ENCODE results near the gene HOXA3.

HOXA3 gene

GRCh38 chr7:27147199-27148030 lies 5.0 kb downstream of the HOXA3 start, which contains the start of gene HOXA6:
TSS of gene HOXA6 (minus strand) at chr7:27147774. CDS start at chr7:27147749, 25 bp downstream.
- H3K27ac ChIP-seq (ENCODE audit: insufficient read depth in 1 of 2, low read depth in 1 of 2, low read length in 2 of 2, poor library complexity in 1 of 2, severe bottlenecking in 2 of 2): peak within 1 kb of the TSS in 1 of 2 experiments; percentile 96
- peak within 1 kb of the TSS; percentile 22 to 100 (median 91) for H3K4me3 ChIP-seq (ENCODE audit: control insufficient read depth in 1 of 7, extremely low read depth in 1 of 7, insufficient read depth in 4 of 7, low read depth in 2 of 7, low read length in 6 of 7)
- H3K27me3 ChIP-seq (replicated peaks in 2 of 5; ENCODE audit: control insufficient read depth in 4 of 5, insufficient read depth in 5 of 5, low read length in 4 of 5): no peaks in the 10 kb centered on the region
- peaks cover 0 to 4% (median 0%) of the 10 kb centered on the region in 5 experiments for H3K9me3 ChIP-seq (ENCODE audit: control extremely low read depth in 1 of 5, control insufficient read depth in 4 of 5, insufficient read depth in 2 of 5, low read depth in 1 of 5, low read length in 4 of 5)
- H3K4me1 ChIP-seq (ENCODE audit: control extremely low read depth in 1 of 4, control insufficient read depth in 4 of 4, insufficient read depth in 4 of 4, low read length in 3 of 4): peaks cover 5 to 67% (median 63%) of the 10 kb centered on the region in 4 experiments
- CTCF ChIA-PET: interaction anchor here (0.8 to 9.1 kb wide), 9 partner anchors 11 to 778 kb away, joined by 3 to 87 read pairs (median 12); no protein-coding TSS in a partner anchor
- DNase-seq: peak in 2 of 3 donors; percentile 66 to 68
- POLR2A ChIA-PET: interaction anchor here (1.5 kb wide), 1 partner anchor 16 kb away, joined by 6 read pairs; no protein-coding TSS in a partner anchor
- H3K36me3 ChIP-seq (ENCODE audit: control insufficient read depth in 4 of 4, insufficient read depth in 4 of 4, low read length in 3 of 4): peaks cover 2 to 70% (median 32%) of the 10 kb centered on the region in 4 experiments
- WGBS (ENCODE audit: insufficient coverage): 10% methylated on average over 46 of the region's 63 CpGs

- no peak for DNase-seq
- peaks cover 2 to 77% (median 38%) of the 10 kb centered on the region in 4 experiments for H3K36me3 ChIP-seq (ENCODE audit: control insufficient read depth in 4 of 4, insufficient read depth in 4 of 4, low read length in 3 of 4)
- peak overlapping the region in 1 of 2 experiments; percentile 49 for H3K27ac ChIP-seq (ENCODE audit: insufficient read depth in 1 of 2, low read depth in 1 of 2, low read length in 2 of 2, poor library complexity in 1 of 2, severe bottlenecking in 2 of 2)
- H3K4me3 ChIP-seq (ENCODE audit: control insufficient read depth in 1 of 7, extremely low read depth in 1 of 7, insufficient read depth in 4 of 7, low read depth in 2 of 7, low read length in 6 of 7): peak overlapping the region in 5 of 7 experiments; percentile 55 to 100 (median 94)
- ChIA-PET POLR2A (no interaction called here), CTCF (interaction anchor here (0.8 to 9.1 kb wide), 3 partner anchors 12 to 291 kb away, joined by 4 to 87 read pairs (median 4); no protein-coding TSS in a partner anchor)
- peaks cover 0 to 4% (median 0%) of the 10 kb centered on the region in 5 experiments for H3K9me3 ChIP-seq (ENCODE audit: control extremely low read depth in 1 of 5, control insufficient read depth in 4 of 5, insufficient read depth in 2 of 5, low read depth in 1 of 5, low read length in 4 of 5)
- H3K4me1 ChIP-seq (ENCODE audit: control extremely low read depth in 1 of 4, control insufficient read depth in 4 of 4, insufficient read depth in 4 of 4, low read length in 3 of 4): peaks cover 5 to 65% (median 59%) of the 10 kb centered on the region in 4 experiments
- WGBS (ENCODE audit: insufficient coverage): 88% methylated on average over 4 of the region's 5 CpGs
- H3K27me3 ChIP-seq (replicated peaks in 2 of 5; ENCODE audit: control insufficient read depth in 4 of 5, insufficient read depth in 5 of 5, low read length in 4 of 5): no peaks in the 10 kb centered on the region
Observed at GRCh38 chr7:27146491-27147198, 5.7 kb downstream of the HOXA3 start.

DNA sequence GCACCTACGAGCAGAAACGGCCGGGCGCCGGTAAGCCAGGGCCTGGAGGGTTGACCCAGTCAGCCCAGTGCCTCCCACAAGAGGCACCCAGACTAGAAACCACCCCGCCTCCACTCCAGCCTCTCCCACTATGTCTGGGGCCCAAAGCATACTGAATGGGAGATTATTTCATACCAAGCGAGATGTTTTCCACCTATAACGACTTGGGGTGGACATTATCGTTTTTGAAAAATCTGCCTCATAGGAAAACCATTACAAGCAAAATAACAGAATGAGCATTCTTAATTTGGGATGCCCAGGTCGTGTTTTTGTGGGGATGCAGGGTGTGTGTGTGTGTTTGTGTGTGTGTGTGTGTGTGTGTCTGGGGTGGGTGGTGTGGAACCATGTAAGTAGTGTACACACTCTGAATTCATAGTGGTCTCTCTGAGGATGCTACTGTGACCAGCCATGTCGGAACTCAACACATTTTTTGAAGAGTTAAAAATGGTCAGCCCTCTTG lies 6.4 kb downstream of the HOXA3 start:
- Histone ChIP-seq H3K4me3 (ENCODE audit: control insufficient read depth in 1 of 7, extremely low read depth in 1 of 7, insufficient read depth in 4 of 7, low read depth in 2 of 7, low read length in 6 of 7) (peak overlapping the region in 2 of 7 experiments; percentile 21 to 79), H3K27ac (ENCODE audit: insufficient read depth in 1 of 2, low read depth in 1 of 2, low read length in 2 of 2, poor library complexity in 1 of 2, severe bottlenecking in 2 of 2) (peak overlapping the region in 1 of 2 experiments; percentile 49), H3K27me3 (replicated peaks in 2 of 5; ENCODE audit: control insufficient read depth in 4 of 5, insufficient read depth in 5 of 5, low read length in 4 of 5) (no peaks in the 10 kb centered on the region), H3K9me3 (ENCODE audit: control extremely low read depth in 1 of 5, control insufficient read depth in 4 of 5, insufficient read depth in 2 of 5, low read depth in 1 of 5, low read length in 4 of 5) (peaks cover 0 to 4% (median 0%) of the 10 kb centered on the region in 5 experiments), H3K4me1 (ENCODE audit: control extremely low read depth in 1 of 4, control insufficient read depth in 4 of 4, insufficient read depth in 4 of 4, low read length in 3 of 4) (peaks cover 5 to 64% (median 56%) of the 10 kb centered on the region in 4 experiments), H3K36me3 (ENCODE audit: control insufficient read depth in 4 of 4, insufficient read depth in 4 of 4, low read length in 3 of 4) (peaks cover 2 to 84% (median 44%) of the 10 kb centered on the region in 4 experiments)
- WGBS (ENCODE audit: insufficient coverage): 77% methylated on average over 4 of the region's 11 CpGs
- CTCF ChIA-PET: interaction anchor here (0.9 to 9.1 kb wide), 4 partner anchors 25 to 464 kb away, joined by 3 to 87 read pairs (median 6); no protein-coding TSS in a partner anchor
- no peak for DNase-seq
- POLR2A ChIA-PET: no interaction called here

DNA sequence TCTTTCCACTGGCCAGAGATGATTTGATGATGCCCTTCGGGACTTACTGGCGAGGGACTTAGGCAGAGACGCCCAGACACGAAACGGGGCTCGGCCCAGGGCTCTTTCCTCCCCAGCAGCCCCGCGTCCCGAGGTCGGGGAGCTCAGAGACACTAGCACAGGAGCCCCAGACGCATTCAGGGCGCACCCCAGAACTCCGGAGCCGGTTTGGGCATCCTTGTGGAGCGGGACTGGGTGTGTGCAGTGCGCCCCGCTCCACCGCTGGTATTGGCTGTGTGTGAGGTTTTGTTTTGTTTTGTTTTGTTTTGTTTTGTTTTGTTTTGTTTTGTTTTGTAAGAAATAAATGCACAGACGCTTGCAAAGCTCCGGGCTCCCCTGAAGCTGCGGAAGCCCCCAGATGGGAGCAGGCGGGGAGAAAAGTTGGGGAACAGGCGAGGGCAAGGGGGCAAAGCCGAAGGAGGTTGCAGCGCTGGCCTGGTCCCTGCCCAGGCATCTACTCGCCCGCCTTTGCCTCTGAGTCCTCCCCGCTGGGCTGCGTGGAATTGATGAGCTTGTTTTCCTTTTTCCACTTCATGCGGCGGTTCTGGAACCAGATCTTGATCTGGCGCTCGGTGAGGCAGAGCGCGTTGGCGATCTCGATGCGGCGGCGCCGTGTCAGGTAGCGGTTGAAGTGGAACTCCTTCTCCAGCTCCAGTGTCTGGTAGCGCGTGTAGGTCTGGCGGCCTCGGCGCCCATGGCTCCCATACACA lies 7.0 kb downstream of the HOXA3 start:
- DNase-seq: no peak
- ChIA-PET CTCF (interaction anchor here (0.6 to 9.1 kb wide), 9 partner anchors 8 to 476 kb away, joined by 3 to 87 read pairs (median 5); partner anchors contain the start of gene HOXA4), POLR2A (interaction anchor here (0.8 to 1.0 kb wide), 2 partner anchors 14 to 23 kb away, joined by 3 read pairs; no protein-coding TSS in a partner anchor)
- Histone ChIP-seq H3K27ac (ENCODE audit: insufficient read depth in 1 of 2, low read depth in 1 of 2, low read length in 2 of 2, poor library complexity in 1 of 2, severe bottlenecking in 2 of 2) (peak overlapping the region in 1 of 2 experiments; percentile 61), H3K4me3 (ENCODE audit: control insufficient read depth in 1 of 7, extremely low read depth in 1 of 7, insufficient read depth in 4 of 7, low read depth in 2 of 7, low read length in 6 of 7) (peak overlapping the region in 3 of 7 experiments; percentile 5 to 79 (median 40)), H3K36me3 (ENCODE audit: control insufficient read depth in 4 of 4, insufficient read depth in 4 of 4, low read length in 3 of 4) (peaks cover 2 to 87% (median 49%) of the 10 kb centered on the region in 4 experiments), H3K4me1 (ENCODE audit: control extremely low read depth in 1 of 4, control insufficient read depth in 4 of 4, insufficient read depth in 4 of 4, low read length in 3 of 4) (peaks cover 5 to 62% (median 54%) of the 10 kb centered on the region in 4 experiments), H3K27me3 (replicated peaks in 2 of 5; ENCODE audit: control insufficient read depth in 4 of 5, insufficient read depth in 5 of 5, low read length in 4 of 5) (no peaks in the 10 kb centered on the region), H3K9me3 (ENCODE audit: control extremely low read depth in 1 of 5, control insufficient read depth in 4 of 5, insufficient read depth in 2 of 5, low read depth in 1 of 5, low read length in 4 of 5) (peaks cover 0 to 4% (median 0%) of the 10 kb centered on the region in 5 experiments)
- WGBS (ENCODE audit: insufficient coverage): 77% methylated on average over 29 of the region's 47 CpGs

DNA sequence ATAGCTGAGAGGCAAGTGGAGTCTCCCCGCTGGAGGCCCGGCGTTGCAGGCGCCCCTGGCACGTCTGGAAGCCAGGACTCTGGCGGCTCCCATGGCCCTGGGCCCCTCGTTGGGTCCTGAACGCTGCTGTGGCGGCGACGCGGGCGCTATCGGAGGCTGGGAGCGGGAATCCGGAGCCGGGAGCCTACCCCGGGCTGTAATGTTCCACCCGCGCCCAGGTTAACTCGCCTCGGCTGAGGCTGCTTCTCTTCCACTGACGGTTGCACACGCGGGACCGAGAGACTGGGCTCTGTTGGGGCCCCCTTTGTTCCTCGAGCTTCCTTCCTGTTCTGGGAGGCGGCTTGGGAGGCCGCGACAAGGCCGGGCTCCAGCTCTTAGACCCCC lies 7.6 kb downstream of the HOXA3 start:
- H3K36me3 ChIP-seq (ENCODE audit: control insufficient read depth in 4 of 4, insufficient read depth in 4 of 4, low read length in 3 of 4): peaks cover 2 to 89% (median 53%) of the 10 kb centered on the region in 4 experiments
- POLR2A ChIA-PET: interaction anchor here (0.6 to 1.0 kb wide), 3 partner anchors 15 to 32 kb away, joined by 3 read pairs; no protein-coding TSS in a partner anchor
- CTCF ChIA-PET: interaction anchor here (0.6 to 9.1 kb wide), 11 partner anchors 8 to 475 kb away, joined by 3 to 87 read pairs (median 5); partner anchors contain the start of genes HOXA3 and HOXA4
- H3K4me3 ChIP-seq (ENCODE audit: control insufficient read depth in 1 of 7, extremely low read depth in 1 of 7, insufficient read depth in 4 of 7, low read depth in 2 of 7, low read length in 6 of 7): peak overlapping the region in 4 of 7 experiments; percentile 2 to 79 (median 22)
- peaks cover 0 to 4% (median 0%) of the 10 kb centered on the region in 5 experiments for H3K9me3 ChIP-seq (ENCODE audit: control extremely low read depth in 1 of 5, control insufficient read depth in 4 of 5, insufficient read depth in 2 of 5, low read depth in 1 of 5, low read length in 4 of 5)
- H3K27ac ChIP-seq (ENCODE audit: insufficient read depth in 1 of 2, low read depth in 1 of 2, low read length in 2 of 2, poor library complexity in 1 of 2, severe bottlenecking in 2 of 2): peak overlapping the region in 1 of 2 experiments; percentile 61
- 44% methylated on average over 26 of the region's 31 CpGs for WGBS (ENCODE audit: insufficient coverage)
- H3K4me1 ChIP-seq (ENCODE audit: control extremely low read depth in 1 of 4, control insufficient read depth in 4 of 4, insufficient read depth in 4 of 4, low read length in 3 of 4): peaks cover 3 to 56% (median 48%) of the 10 kb centered on the region in 4 experiments
- DNase-seq: no peak
- H3K27me3 ChIP-seq (replicated peaks in 2 of 5; ENCODE audit: control insufficient read depth in 4 of 5, insufficient read depth in 5 of 5, low read length in 4 of 5): no peaks in the 10 kb centered on the region

Measured in common myeloid progenitor, CD34-positive (primary cell).